ENCODE measurements around the gene SNED1.

Gene SNED1

DNA sequence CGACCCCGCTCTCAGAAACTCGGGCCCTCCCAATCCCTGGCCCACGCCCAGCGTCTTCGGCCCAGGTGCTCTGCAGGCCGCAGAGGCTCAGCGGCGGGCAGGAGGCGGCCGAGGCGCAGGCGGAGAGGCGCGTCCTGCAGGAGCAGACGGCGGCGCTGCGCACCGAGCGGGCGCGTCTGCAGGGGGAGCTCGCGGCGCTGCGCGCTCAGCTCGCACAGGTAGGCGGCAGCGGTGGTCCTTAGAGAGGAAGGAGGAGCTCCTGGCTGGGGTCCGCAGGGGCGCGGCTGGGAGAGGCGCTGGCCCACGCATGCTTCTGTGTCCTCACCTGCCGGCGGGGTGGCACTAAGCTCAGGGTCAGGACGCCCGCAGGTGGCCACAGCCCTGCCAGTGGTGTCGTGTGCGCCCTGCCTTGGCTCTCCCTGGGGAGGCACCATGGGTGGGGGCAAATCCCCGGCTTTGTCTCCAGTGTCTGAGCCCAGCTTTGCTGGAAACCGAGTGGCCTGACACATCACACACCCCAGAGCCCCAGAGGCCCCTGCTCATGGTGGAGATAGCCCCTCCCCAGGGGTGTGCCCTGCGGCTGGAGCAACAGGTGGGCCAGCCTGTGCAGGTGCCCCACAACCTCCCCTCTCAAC lies 14.9 kb upstream of the SNED1 start:
- peak overlapping the region; percentile 21 for H3K9ac ChIP-seq (ENCODE audit: low read depth, low read length, poor library complexity)
- H2BK12ac ChIP-seq (ENCODE audit: low read length) = no peak overlapping the region
- H3K4me3 ChIP-seq (ENCODE audit: low read length in 2 of 2) = no peak overlapping the region
- H2AK5ac ChIP-seq (ENCODE audit: low read depth, low read length) = peak overlapping the region; percentile 68
- H2AFZ ChIP-seq (ENCODE audit: low read length) = no peak overlapping the region
- peaks cover 0 to 2% of the 10 kb centered on the region in 2 donors for H3K4me1 ChIP-seq (ENCODE audit: control insufficient read depth in 2 of 2, insufficient read depth in 1 of 2, low read depth in 1 of 2, low read length in 2 of 2)
- peaks cover 1% of the 10 kb centered on the region for H3K79me1 ChIP-seq (ENCODE audit: low read depth, low read length)
- no peak for DNase-seq (ENCODE audit: low spot score)
- H3K14ac ChIP-seq (ENCODE audit: low read length) = peak overlapping the region; percentile 56
- peaks cover 0 to 52% (median 19%) of the 10 kb centered on the region in 3 experiments for H3K27me3 ChIP-seq (ENCODE audit: control insufficient read depth in 3 of 3, insufficient read depth in 3 of 3, low read depth in 1 of 3, low read length in 3 of 3)
- peak overlapping the region; percentile 11 for H3K4me2 ChIP-seq (ENCODE audit: insufficient read depth, low read length, poor library complexity, severe bottlenecking)
- no peak overlapping the region for H4K8ac ChIP-seq (ENCODE audit: low read depth, low read length)
- H3K27ac ChIP-seq (replicated peaks; ENCODE audit: low read length) = no peak overlapping the region
- H3K36me3 ChIP-seq (replicated peaks in 1 of 2; ENCODE audit: control insufficient read depth in 2 of 2, insufficient read depth in 2 of 2, low read length in 2 of 2) = no peaks in the 10 kb centered on the region
- peak overlapping the region; percentile 55 for H3K23ac ChIP-seq (ENCODE audit: low read depth, low read length, poor library complexity)
- peaks cover 0 to 12% of the 10 kb centered on the region in 2 donors for H3K9me3 ChIP-seq (replicated peaks in 1 of 2; ENCODE audit: control insufficient read depth in 2 of 2, insufficient read depth in 1 of 2, low read depth in 1 of 2, low read length in 2 of 2)
- H3K18ac ChIP-seq (ENCODE audit: low read length) = peak overlapping the region; percentile 85
- WGBS, 2 donors (ENCODE audit: extremely low coverage in 2 of 2, insufficient read length in 2 of 2, insufficient replicate concordance in 1 of 2) = no CpG with 5 or more reads among the region's 45 CpGs
- H2BK5ac ChIP-seq (ENCODE audit: low read length) = no peak overlapping the region
- no peak overlapping the region for H3K4ac ChIP-seq (ENCODE audit: low read length)
- H2BK120ac ChIP-seq (ENCODE audit: low read depth, low read length) = no peak overlapping the region
- peak overlapping the region; percentile 49 for H2BK15ac ChIP-seq (ENCODE audit: low read length)
- no peak overlapping the region for H4K91ac ChIP-seq (ENCODE audit: low read depth, low read length, poor library complexity)

DNA sequence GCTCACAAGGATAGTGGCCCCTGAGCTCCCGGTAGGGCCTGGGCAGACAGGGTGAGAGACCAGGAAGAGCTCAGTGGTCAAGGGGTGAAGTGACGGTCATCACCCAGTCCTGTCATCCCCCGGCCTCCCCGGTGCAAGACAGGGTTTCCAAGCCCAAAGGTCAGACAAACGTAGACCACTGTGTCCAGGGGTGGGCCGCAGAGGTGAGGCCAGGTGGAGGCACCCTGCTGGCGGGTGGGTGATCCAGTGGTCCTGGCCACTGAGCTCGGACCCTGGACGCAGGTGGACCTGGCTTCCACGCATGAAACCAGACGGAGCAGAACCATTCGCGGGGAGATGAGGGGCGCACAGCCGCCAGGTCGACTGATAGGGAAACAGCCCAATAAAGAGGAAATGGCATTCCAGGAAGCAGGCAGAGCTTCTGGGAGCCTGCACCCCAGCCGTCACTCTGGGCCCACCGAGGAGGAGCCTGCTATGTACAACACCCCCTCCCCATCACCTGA lies 14.4 kb upstream of the SNED1 start:
- WGBS, 2 donors (ENCODE audit: extremely low coverage in 2 of 2, insufficient read length in 2 of 2, insufficient replicate concordance in 1 of 2) = no CpG with 5 or more reads among the region's 18 CpGs
- H3K4me2 ChIP-seq (ENCODE audit: insufficient read depth, low read length, poor library complexity, severe bottlenecking) = no peak overlapping the region
- no peak overlapping the region for H2BK15ac ChIP-seq (ENCODE audit: low read length)
- peaks cover 0 to 12% of the 10 kb centered on the region in 2 donors for H3K9me3 ChIP-seq (replicated peaks in 1 of 2; ENCODE audit: control insufficient read depth in 2 of 2, insufficient read depth in 1 of 2, low read depth in 1 of 2, low read length in 2 of 2)
- no peak overlapping the region for H2BK12ac ChIP-seq (ENCODE audit: low read length)
- H3K18ac ChIP-seq (ENCODE audit: low read length) = peak overlapping the region; percentile 80
- H3K4me1 ChIP-seq (ENCODE audit: control insufficient read depth in 2 of 2, insufficient read depth in 1 of 2, low read depth in 1 of 2, low read length in 2 of 2) = peaks cover 0 to 2% of the 10 kb centered on the region in 2 donors
- H3K36me3 ChIP-seq (replicated peaks in 1 of 2; ENCODE audit: control insufficient read depth in 2 of 2, insufficient read depth in 2 of 2, low read length in 2 of 2) = no peaks in the 10 kb centered on the region
- H3K4ac ChIP-seq (ENCODE audit: low read length) = no peak overlapping the region
- H3K27me3 ChIP-seq (ENCODE audit: control insufficient read depth in 3 of 3, insufficient read depth in 3 of 3, low read depth in 1 of 3, low read length in 3 of 3) = peaks cover 0 to 57% (median 19%) of the 10 kb centered on the region in 3 experiments
- no peak overlapping the region for H2AFZ ChIP-seq (ENCODE audit: low read length)
- no peak overlapping the region for H3K9ac ChIP-seq (ENCODE audit: low read depth, low read length, poor library complexity)
- no peak overlapping the region for H2BK5ac ChIP-seq (ENCODE audit: low read length)
- no peak overlapping the region for H3K14ac ChIP-seq (ENCODE audit: low read length)
- H3K23ac ChIP-seq (ENCODE audit: low read depth, low read length, poor library complexity) = peak overlapping the region; percentile 3
- peaks cover 1% of the 10 kb centered on the region for H3K79me1 ChIP-seq (ENCODE audit: low read depth, low read length)
- H3K27ac ChIP-seq (replicated peaks; ENCODE audit: low read length) = no peak overlapping the region
- no peak overlapping the region for H2BK120ac ChIP-seq (ENCODE audit: low read depth, low read length)
- H4K91ac ChIP-seq (ENCODE audit: low read depth, low read length, poor library complexity) = no peak overlapping the region
- DNase-seq (ENCODE audit: low spot score) = no peak
- peak overlapping the region in 1 of 2 donors; percentile 2 for H3K4me3 ChIP-seq (ENCODE audit: low read length in 2 of 2)
- peak overlapping the region; percentile 68 for H2AK5ac ChIP-seq (ENCODE audit: low read depth, low read length)
- H4K8ac ChIP-seq (ENCODE audit: low read depth, low read length) = no peak overlapping the region

DNA sequence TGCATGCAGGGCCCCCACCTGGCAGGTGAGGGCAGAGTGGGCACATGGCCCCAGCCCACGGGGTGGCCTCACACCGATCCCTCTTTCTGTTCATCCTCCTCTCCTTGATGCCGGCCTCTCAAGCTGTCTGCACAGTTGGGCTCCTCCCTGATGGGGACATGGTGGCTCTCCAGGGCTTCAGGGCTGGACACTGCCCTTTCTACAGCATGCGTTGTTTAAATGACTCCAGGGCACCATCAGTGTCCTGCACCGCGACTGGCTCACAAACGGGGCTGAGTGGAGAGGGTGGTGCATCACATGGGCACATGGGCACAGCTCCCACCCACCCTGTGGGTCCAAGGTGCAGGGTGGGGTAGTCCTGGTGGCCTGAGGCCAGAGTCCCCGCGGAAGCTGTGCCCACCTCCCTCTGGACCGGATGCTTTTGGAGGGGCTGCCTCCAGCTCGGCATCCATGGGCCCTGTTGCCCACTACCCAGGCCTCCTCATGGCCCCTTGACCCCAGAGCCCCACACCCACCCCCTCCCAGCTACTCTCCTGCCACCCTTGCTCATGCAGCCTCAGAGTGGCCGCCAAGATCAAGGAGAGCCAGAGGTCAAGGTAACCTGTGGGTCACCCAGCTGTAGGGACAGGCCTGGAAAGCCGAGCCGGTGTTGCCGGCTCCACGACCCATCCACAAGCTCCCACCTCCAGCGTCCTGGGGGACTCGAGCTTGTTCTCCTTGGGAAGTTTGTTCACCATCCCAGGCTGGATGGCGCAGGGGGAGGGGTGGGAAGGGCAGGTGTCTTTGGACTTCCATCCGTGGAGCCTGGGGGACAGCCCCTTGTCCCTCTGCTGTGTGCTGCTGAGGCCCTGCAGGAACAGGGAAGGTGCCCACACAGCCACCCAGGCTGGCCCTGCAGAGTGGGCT lies 12.3 kb upstream of the SNED1 start:
- peaks cover 1% of the 10 kb centered on the region for H3K79me1 ChIP-seq (ENCODE audit: low read depth, low read length)
- H3K4me1 ChIP-seq (ENCODE audit: control insufficient read depth in 2 of 2, insufficient read depth in 1 of 2, low read depth in 1 of 2, low read length in 2 of 2) = peaks cover 0 to 2% of the 10 kb centered on the region in 2 donors
- H3K23ac ChIP-seq (ENCODE audit: low read depth, low read length, poor library complexity) = no peak overlapping the region
- H3K4me3 ChIP-seq (ENCODE audit: low read length in 2 of 2) = no peak overlapping the region
- no CpG with 5 or more reads among the region's 20 CpGs for WGBS, 2 donors (ENCODE audit: extremely low coverage in 2 of 2, insufficient read length in 2 of 2, insufficient replicate concordance in 1 of 2)
- H2BK15ac ChIP-seq (ENCODE audit: low read length) = peak overlapping the region; percentile 9
- H3K9me3 ChIP-seq (replicated peaks in 1 of 2; ENCODE audit: control insufficient read depth in 2 of 2, insufficient read depth in 1 of 2, low read depth in 1 of 2, low read length in 2 of 2) = peaks cover 0 to 12% of the 10 kb centered on the region in 2 donors
- peak overlapping the region; percentile 89 for H3K14ac ChIP-seq (ENCODE audit: low read length)
- H2BK12ac ChIP-seq (ENCODE audit: low read length) = no peak overlapping the region
- no peak overlapping the region for H2BK5ac ChIP-seq (ENCODE audit: low read length)
- H2BK120ac ChIP-seq (ENCODE audit: low read depth, low read length) = no peak overlapping the region
- no peak overlapping the region for H4K91ac ChIP-seq (ENCODE audit: low read depth, low read length, poor library complexity)
- H3K4me2 ChIP-seq (ENCODE audit: insufficient read depth, low read length, poor library complexity, severe bottlenecking) = no peak overlapping the region
- peaks cover 0 to 74% (median 19%) of the 10 kb centered on the region in 3 experiments for H3K27me3 ChIP-seq (ENCODE audit: control insufficient read depth in 3 of 3, insufficient read depth in 3 of 3, low read depth in 1 of 3, low read length in 3 of 3)
- no peaks in the 10 kb centered on the region for H3K36me3 ChIP-seq (replicated peaks in 1 of 2; ENCODE audit: control insufficient read depth in 2 of 2, insufficient read depth in 2 of 2, low read length in 2 of 2)
- no peak overlapping the region for H3K27ac ChIP-seq (replicated peaks; ENCODE audit: low read length)
- no peak for DNase-seq (ENCODE audit: low spot score)
- H2AFZ ChIP-seq (ENCODE audit: low read length) = no peak overlapping the region
- no peak overlapping the region for H3K9ac ChIP-seq (ENCODE audit: low read depth, low read length, poor library complexity)
- H3K18ac ChIP-seq (ENCODE audit: low read length) = peak overlapping the region; percentile 71
- no peak overlapping the region for H4K8ac ChIP-seq (ENCODE audit: low read depth, low read length)
- H3K4ac ChIP-seq (ENCODE audit: low read length) = no peak overlapping the region
- no peak overlapping the region for H2AK5ac ChIP-seq (ENCODE audit: low read depth, low read length)
